ENCODE data around the gene MOCS3.

DNA sequence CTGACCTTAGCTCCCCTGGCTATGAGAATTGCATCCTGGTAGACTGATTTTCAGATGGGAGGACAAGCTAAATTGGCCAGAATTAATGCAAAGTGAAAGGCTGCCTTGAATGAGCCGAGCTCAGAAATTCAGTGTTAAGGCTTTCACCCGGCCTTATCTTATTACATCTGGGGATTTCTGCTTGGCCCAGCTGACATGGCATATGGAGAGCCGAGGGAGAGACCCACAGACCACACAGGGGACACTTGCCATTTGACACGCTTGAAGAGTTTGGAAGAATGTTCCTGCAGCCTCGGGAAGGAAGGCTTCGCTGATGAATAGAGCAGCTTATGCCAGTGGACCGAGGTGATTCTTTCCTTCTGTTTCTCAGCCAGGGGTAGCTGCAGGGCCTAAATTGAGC is 9.0 kb downstream of the MOCS3 start:
- TF ChIP-seq EZH2 (IDR thresholded peaks at IDR 0.05) (no peak), POLR2AphosphoS5 (IDR thresholded peaks at IDR 0.05; ENCODE audit: borderline replicate concordance, low read depth, low read length) (no peak)

All from SK-N-MC (cell line).